OCI-LY3 (cell line): Measurements from ENCODE around the gene RNU2-1.

Source experiments
- CTCF ChIP-seq: fragments of 200-600, 300-600 bp; sonication (generic); IDR thresholded peaks from 2 replicates; pipeline ENCODE4 v1.5.1; 2014; ENCODE audit warnings: antibody characterized with exemption, low read length, low read depth
- EZH2phosphoT487 ChIP-seq: fragments of 200-600 bp; shearing (Covaris generic); IDR thresholded peaks from 2 replicates; pipeline ENCODE4 v1.6.1; 2018; ENCODE audit warnings: antibody characterized with exemption, mixed run types, low read depth

GRCh38 chr17:43226393-43226792, 7.4 kb downstream of the RNU2-1 start:
- TF ChIP-seq CTCF: no peak
- no peak for TF ChIP-seq EZH2phosphoT487
